GM19438 (cell line): ENCODE data around the gene PAM.
"Not testable (repeated sequence)": the region's sequence is repeated elsewhere in the genome, so short reads cannot be mapped to it uniquely, and the experiment has no call there.

Experiments used
- ATAC-seq: cut with Tn5 transposase; IDR thresholded peaks from one replicate; pipeline ENCODE4 v1.9.1; 2021; ENCODE audit warnings: low read depth; ENCODE audit not compliant: unreplicated experiment

The PAM gene

DNA sequence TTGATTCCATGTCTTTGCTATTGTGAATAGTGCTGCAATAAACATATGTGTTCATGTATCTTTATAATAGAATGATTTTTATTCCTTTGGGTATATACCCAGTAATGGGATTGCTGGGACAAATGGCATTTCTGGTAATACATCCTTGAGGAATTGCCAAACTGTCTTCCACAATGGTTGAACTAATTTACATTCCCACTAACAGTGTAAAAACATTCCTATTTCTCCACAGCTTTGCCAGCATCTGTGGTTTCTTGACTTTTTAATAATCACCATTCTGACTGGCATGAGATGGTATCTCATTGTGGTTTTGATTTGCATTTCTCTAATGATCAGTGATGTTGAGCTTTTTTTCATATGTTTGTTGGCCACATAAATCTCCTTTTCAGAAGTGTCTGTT lies 20.7 kb downstream of the PAM start:
- ATAC-seq = not testable (repeated sequence)

- ATAC-seq = no peak
Observed at GRCh38 chr5:102777099-102777498, 22.0 kb downstream of the PAM start.

GRCh38 chr5:102778478-102778877 lies 23.4 kb downstream of the PAM start:
- ATAC-seq = no peak

DNA sequence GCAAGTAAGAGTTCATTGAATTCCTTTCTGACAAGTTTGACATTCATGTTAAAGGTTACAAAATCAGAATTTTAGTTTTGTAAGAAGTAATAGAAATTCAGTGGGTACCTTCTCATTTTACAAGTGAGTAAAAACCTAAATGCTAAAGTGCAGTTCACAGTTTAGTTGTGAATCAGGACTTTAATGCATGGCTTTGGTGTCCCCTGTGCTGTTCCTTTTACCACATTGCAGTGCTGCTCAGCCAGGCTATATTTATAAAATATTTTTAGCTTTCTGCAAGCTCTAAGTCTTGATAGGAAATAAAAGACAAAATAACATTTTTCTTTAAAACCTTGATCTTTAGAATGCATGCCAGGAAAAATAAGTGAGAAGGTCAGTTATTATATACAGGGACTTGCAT lies 26.3 kb downstream of the PAM start:
- no peak for ATAC-seq

DNA sequence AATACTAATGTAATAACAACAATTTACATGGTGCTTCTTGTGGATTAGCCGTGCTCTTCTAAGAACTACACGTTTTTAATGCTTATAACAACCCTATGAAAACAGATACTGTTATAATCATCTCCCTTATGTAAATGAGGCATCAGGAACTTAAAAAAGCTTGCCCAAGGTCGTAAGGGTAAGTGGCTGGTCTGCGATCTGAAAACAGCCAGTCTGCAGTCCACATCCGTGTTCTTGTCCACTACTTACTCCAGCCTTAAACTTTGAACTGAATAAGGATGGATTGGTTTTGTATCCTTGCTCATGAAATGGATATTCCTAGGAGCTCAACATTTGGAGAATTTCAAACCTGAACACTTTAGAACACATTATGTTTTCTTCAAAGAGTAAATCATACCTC lies 26.7 kb downstream of the PAM start:
- no peak for ATAC-seq

GRCh38 chr5:102782217-102782872 lies 27.2 kb downstream of the PAM start:
- ATAC-seq = no peak

- no peak for ATAC-seq
Observed at GRCh38 chr5:102787134-102787533, 32.0 kb downstream of the PAM start.

- no peak for ATAC-seq
Observed at GRCh38 chr5:102788788-102789187, 33.7 kb downstream of the PAM start.

DNA sequence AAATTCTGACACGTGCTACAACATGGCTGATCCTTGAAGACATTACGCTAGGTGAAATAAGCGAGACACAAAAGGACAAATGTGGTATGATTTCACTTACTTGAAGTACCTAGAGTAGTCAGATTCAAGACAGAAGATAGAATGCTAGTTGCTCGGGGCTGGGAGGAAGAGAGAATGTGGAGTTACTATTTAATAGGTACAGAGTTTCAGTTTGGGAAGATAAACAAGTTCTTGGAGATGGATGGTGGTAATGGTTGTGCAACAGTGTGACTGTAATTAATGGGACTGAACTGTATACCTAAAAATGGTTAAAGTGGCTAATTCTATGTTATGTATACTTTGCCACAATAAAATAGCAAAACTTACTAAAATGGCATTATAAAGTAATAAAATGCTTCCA lies 34.4 kb downstream of the PAM start:
- ATAC-seq = no peak

GRCh38 chr5:102790748-102791147 lies 35.6 kb downstream of the PAM start:
- ATAC-seq = no peak

GRCh38 chr5:102792705-102793104 lies 37.6 kb downstream of the PAM start:
- no peak for ATAC-seq

DNA sequence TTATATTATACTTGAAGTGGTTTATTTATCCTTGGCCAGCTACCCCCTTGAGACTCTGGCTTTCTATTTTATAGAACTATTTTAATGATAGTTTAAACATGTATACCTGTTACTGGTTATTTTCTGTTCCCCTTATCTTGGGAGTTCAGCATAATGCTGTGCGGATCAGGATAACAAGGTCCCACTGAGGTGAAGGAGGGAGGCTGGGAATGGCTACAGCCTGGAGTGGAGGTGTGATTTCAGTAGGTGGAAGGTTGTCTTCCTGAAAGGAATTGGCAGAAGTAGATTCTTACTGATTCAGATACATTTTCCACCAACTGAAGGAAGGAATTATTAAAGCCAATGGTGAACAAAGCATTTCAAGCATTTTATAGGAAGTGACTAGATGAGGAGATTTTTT lies 38.9 kb downstream of the PAM start:
- no peak for ATAC-seq

DNA sequence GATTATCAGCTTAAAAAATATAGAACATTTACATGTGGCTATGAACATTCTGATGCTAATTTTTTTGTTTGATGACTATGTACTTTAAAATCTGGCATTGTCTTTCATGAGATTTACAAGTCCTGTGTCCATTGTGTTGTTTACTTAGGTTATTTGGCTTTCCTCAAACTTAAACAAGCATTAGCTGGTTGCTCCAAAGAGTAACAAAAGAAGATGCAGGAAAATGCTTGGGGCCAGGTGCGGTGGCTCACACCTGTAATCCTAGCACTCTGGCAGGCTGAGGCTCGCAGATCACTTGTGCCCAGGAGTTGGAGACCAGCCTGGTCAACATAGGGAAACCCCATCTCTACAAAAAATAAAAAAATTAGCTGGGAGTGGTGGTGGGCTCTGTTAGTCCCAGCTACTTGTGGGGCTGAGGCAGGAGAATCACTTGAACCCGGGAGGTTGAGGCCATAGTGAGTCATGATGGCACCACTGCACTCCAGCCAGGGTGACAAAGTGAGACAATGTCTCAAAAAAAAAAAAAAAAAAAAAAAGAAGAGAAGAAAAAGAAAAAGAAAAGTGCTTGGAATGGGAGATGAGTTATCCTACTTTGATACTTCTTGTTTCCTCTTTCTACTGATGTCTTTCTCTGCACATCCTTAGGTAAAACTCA lies 39.7 kb downstream of the PAM start:
- ATAC-seq = no peak

GRCh38 chr5:102795526-102795925 lies 40.4 kb downstream of the PAM start:
- ATAC-seq = no peak

DNA sequence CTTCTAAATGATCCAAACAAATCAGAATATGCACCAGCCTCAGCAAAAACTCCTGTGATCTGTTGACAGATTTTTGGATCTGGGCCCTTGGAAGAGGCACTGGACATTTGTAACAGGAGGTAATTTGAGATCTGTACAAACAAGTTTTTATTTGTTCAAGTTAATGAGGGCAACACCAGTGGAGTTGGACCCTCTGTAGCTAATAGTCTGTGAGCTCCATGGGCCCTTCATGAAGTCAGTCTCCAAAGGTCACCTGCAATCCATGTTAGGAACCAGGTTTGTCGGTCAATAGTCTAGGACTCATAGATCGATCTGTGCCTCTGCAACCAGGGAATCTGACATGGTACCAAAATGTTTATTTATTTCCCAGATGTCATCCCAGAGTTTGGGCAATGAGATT lies 40.9 kb downstream of the PAM start:
- ATAC-seq = no peak

DNA sequence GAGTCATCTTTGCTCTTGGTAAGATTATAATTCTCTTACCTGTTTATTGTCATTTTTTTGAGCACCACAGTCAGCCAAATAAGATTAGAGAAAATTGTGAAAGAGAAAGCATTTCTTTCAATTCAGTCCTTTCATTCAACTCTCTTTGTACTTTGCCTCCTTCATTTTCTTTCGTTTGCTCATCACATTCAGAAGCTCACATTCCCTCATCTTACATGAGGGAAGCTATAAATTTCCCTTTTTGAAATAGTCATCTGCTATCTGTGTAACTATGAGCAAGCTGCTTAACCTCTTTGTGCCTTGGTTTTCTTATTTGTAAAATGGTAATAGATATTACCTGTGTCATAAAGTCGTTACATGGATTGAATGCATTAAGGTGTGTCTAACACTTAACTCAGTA lies 41.4 kb downstream of the PAM start:
- ATAC-seq = no peak

- ATAC-seq = no peak
Observed at GRCh38 chr5:102797322-102797884, 42.3 kb downstream of the PAM start.

DNA sequence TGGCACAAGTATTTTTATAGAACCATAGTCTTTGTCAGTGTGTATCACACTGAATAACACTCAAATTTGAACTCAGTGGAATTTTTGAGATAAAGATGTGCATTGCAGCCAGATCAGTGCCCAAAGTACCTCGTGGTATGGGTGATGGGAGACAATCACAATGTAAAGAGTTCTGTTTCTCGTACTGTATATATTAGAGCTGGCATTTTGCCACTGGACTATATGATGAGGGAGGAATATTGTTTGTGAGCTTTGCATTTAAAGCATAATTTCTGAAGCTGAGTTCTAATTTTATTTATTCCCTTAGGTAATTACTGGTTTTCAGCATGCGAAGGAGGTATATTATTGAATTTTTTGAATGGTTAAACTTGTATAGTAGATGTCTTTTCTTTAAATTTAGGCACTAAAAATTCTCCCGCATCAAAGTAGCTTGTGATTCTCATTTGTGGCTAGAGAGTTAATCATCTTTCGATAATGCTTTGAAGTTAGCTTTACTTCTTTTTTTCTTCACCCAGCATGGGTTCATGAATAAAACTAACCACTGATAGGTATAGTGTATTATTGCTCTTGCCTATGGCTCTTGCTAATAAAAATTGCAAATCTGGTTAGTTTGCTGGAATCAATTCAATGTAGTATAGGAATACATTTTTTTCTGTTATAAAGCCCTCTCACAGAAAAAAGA lies 43.1 kb downstream of the PAM start:
- ATAC-seq = no peak

GRCh38 chr5:102799017-102799416 lies 43.9 kb downstream of the PAM start:
- ATAC-seq = no peak

DNA sequence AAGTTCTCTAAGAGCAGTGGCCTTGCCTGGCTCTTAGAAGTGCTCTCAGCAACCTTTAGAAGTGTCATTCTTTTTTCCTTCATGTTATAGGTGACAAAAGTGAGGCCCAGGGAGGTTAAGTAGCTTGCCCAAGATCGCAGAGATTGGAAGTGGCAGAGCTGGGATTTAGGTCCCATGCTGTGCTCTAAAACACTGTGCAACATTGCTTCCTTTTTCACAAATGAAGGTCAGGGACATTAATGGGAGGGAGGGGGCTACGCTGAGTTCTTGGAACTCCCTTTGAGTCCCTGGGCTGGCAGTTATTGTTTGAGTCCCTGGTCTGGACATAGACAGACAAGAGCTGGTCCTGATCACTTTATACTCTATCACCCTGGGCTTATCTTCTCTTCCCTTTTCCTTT lies 45.3 kb downstream of the PAM start:
- ATAC-seq = no peak

DNA sequence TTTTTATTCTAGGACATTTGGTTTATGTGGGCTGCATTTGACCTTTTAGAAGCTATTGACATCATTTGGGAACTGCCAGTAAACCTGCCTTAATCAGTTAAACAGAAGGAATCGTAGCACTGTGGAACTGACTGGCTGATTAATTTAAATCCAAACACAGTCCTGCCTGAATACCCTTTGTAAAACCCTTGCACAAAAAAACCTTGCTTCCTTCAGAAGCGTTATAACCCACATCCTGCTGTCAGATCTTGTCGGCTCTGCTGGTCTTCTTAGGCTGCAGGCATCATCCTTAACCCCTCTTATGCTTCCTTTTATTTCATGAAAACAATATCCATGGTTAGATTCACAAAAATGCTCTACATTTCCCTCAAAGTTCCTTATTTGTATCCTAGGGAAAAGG lies 46.3 kb downstream of the PAM start:
- no peak for ATAC-seq
